ENCODE results near the gene CMSS1. TPM values are rescaled to one million over a fixed set of nuclear protein-coding genes. Genes with fewer than 3 reads are reported as not detected.
A peak's percentile ranks its signal among the peaks of the same experiment; 100 is the strongest.

The CMSS1 gene
- total RNA-seq, 4 donors from 2014 or later: 1.3 to 9.9 (median 2.3) TPM

DNA sequence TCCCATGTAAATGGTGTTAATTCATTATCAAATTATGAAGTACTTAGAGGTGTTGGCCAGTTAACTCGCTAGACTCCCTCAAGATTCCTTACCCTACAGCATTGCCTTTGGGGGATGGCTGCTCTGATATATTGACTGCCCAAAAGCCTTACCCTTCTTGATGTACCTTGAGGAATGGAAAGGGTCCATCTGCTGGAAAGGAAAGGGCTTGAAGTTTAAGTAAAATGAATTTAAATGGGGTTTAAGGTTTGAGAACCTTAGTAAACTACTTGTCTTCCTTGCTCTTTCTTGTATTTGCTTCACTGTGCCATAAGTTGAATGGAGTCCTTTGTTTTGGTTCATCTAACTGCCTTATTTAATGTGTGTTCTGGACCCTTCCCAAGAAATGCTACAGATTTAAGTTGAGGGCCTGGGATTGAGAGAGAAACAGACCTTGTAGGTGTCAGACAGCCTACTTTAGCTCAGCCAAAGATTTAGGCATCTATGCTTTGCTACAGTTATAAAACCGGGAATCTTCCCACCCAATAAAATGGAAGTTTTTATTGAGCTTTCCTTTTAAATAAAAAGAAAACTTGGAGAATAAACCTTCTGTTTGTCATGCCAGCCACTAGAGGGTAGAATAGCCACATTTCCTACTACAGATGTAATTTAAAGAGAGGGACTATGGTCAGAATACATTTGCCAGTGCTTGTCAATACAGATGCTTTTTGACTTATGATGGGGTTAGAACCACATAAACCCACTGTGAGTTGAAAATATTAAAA is 25.3 kb downstream of the CMSS1 start:
- DNase-seq: no peak
- Histone ChIP-seq H3K27me3 (no peaks in the 10 kb centered on the region), H3K36me3 (no peaks in the 10 kb centered on the region), H3K27ac (peak overlapping the region in 3 of 4 donors; percentile 25 to 73 (median 59)), H3K9me3 (no peaks in the 10 kb centered on the region), H3K4me3 (no peak overlapping the region), H3K4me1 (no peaks in the 10 kb centered on the region)
- TF ChIP-seq, protein P1, sequence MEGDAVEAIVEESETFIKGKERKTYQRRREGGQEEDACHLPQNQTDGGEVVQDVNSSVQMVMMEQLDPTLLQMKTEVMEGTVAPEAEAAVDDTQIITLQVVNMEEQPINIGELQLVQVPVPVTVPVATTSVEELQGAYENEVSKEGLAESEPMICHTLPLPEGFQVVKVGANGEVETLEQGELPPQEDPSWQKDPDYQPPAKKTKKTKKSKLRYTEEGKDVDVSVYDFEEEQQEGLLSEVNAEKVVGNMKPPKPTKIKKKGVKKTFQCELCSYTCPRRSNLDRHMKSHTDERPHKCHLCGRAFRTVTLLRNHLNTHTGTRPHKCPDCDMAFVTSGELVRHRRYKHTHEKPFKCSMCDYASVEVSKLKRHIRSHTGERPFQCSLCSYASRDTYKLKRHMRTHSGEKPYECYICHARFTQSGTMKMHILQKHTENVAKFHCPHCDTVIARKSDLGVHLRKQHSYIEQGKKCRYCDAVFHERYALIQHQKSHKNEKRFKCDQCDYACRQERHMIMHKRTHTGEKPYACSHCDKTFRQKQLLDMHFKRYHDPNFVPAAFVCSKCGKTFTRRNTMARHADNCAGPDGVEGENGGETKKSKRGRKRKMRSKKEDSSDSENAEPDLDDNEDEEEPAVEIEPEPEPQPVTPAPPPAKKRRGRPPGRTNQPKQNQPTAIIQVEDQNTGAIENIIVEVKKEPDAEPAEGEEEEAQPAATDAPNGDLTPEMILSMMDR (IDR thresholded peaks at IDR 0.05): peak; percentile 25 to 85 (median 68)
- no peak for TF ChIP-seq POLR2A (IDR thresholded peaks at IDR 0.05)

DNA sequence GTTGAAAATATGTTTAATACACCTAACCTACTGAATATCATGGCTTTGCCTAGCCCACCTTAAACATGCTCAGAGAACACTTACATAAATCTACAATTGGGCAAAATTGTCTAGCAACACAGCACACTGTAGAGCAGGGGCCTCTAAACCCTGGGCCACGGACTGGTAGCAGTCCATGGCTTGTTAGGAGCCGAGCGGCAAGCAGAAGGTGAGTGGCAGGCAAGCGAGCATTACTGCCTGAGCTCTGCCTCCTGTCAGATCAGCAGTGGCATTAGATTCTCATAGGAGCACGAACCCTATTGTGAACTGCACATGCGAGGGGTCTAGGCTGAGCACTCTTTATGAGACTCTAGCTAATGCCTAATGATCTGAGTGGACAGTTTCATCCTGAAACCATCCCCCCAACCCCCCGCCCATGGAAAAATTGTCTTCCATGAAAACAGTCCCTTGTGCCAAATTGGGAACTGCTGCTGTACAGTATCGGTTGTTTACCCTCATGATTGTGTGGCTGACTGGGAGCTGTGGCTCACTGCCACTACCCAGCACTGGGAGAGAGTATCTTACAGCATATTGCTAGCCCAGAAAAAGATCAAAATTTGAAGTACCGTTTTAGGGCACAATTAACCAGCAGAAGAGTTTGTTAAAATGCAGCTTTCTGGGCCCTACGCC is 26.1 kb downstream of the CMSS1 start:
- H3K9me3 ChIP-seq: no peaks in the 10 kb centered on the region
- no peaks in the 10 kb centered on the region for H3K27me3 ChIP-seq
- H3K36me3 ChIP-seq: no peaks in the 10 kb centered on the region
- H3K27ac ChIP-seq: peak overlapping the region; percentile 11 to 73 (median 42)
- TF ChIP-seq POLR2A (IDR thresholded peaks at IDR 0.05): no peak
- TF ChIP-seq, protein P1 (IDR thresholded peaks at IDR 0.05): no peak
- H3K4me1 ChIP-seq: no peaks in the 10 kb centered on the region
- H3K4me3 ChIP-seq: no peak overlapping the region
- DNase-seq: no peak

DNA sequence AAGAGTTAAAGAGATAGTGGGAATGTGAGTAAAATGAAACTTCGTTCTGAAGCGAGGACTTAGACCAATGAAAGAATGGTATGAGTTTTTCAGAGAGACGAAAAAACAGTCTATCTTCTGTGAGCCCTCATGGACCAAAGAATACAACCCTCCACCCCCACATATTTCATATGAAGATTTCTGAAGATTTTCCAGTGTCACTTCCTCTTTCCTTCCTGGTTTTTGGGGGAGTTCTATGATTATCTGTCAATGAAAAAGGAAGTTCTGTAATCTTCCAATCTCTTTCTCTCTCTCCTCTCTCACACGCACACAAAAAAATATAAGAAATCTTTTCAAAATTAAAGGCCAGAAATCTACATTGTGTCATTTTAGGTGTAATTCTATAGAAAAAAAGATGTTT is 27.7 kb downstream of the CMSS1 start:
- no peaks in the 10 kb centered on the region for H3K36me3 ChIP-seq
- H3K9me3 ChIP-seq: no peaks in the 10 kb centered on the region
- no peaks in the 10 kb centered on the region for H3K27me3 ChIP-seq
- no peaks in the 10 kb centered on the region for H3K4me1 ChIP-seq
- H3K4me3 ChIP-seq: no peak overlapping the region
- H3K27ac ChIP-seq: peak overlapping the region; percentile 12 to 73 (median 32)
- no peak for TF ChIP-seq POLR2A (IDR thresholded peaks at IDR 0.05)
- TF ChIP-seq, protein P1 (IDR thresholded peaks at IDR 0.05): no peak
- DNase-seq: no peak

DNA sequence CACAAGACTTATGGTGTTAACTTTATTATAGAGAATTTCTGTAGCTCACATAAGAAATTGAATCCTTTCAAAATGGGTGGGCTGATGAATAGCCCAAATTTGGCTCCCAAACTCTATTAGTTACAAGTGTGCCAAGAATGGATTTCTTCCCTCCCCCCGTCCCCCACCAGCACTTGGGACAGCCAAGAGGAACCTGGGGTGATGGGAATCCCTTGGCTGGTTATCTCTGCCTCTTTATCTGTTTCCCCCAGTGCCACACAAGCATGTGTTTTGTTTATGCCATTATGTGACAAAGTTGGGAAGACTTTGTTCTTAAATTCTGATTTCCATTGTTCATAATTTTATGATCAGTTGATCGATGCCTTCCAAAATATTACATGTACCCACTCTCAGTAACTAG is 28.3 kb downstream of the CMSS1 start:
- no peak for DNase-seq
- TF ChIP-seq POLR2A (IDR thresholded peaks at IDR 0.05): no peak
- TF ChIP-seq, protein P1 (IDR thresholded peaks at IDR 0.05): no peak
- no peaks in the 10 kb centered on the region for H3K27me3 ChIP-seq
- H3K4me1 ChIP-seq: no peaks in the 10 kb centered on the region
- no peaks in the 10 kb centered on the region for H3K9me3 ChIP-seq
- peak overlapping the region in 3 of 4 donors; percentile 26 to 73 (median 38) for H3K27ac ChIP-seq
- no peaks in the 10 kb centered on the region for H3K36me3 ChIP-seq
- no peak overlapping the region for H3K4me3 ChIP-seq

DNA sequence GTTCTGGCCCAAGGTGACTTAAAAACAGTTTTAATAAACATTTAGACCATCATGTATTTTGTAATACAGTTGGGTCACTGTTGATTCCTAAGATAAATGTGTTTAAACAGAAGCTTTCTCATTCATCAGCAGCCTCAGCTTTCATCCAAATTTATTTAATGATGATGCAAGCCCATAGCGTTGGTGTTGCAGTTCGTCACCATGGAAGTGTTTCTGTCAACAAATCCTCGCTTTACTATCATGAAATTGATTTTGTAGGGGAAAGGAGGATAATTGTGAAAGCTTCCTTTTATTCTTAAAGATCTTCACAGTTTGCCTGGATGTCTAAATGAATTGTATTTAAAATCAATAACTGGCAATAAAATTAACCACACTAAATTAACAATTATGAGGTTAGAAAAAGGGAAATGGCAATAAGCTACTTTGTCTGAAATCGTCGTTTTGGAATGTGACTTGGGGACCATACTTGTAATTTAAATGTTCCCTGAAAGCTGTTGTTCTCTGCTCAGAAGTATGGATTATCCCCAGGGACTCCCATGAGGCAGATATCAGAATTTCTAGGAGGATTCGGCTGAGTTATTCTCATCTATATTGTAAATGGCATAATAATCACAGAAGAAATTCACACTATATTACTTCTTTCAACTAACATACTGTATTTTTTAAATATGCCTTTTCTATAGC is 29.0 kb downstream of the CMSS1 start:
- Histone ChIP-seq H3K27ac (peak overlapping the region in 3 of 4 donors; percentile 22 to 73 (median 26)), H3K4me1 (no peaks in the 10 kb centered on the region), H3K36me3 (no peaks in the 10 kb centered on the region), H3K4me3 (no peak overlapping the region), H3K27me3 (no peaks in the 10 kb centered on the region), H3K9me3 (no peaks in the 10 kb centered on the region)
- TF ChIP-seq, protein P1 (IDR thresholded peaks at IDR 0.05): no peak
- no peak for DNase-seq

Measured in Peyer's patch (tissue), 4 donors.